Loucy (cell line): ENCODE data around the gene PCBP2.

Experiments
- H2AFZ ChIP-seq: fragments of 200-600 bp; sonication (generic); 2 replicates; pipeline ENCODE4 v1.6.0; 2016; ENCODE audit warnings: antibody characterized with exemption, mild to moderate bottlenecking, low read length, moderate library complexity
- H3F3A ChIP-seq: fragments of 200-600 bp; 2 replicates; pipeline ENCODE4 v1.6.0; 2016; ENCODE audit warnings: antibody characterized with exemption, low read depth, mild to moderate bottlenecking
- H3K27me3 ChIP-seq: fragments of 200-600 bp; sonication (generic); 2 replicates; pipeline ENCODE4 v1.6.1; 2014; ENCODE audit warnings: low read length, mild to moderate bottlenecking; ENCODE audit not compliant: insufficient read depth, poor library complexity, severe bottlenecking
- H3K36me3 ChIP-seq: fragments of 200-600 bp; sonication (generic); 2 replicates; pipeline ENCODE4 v1.6.1; 2016; ENCODE audit warnings: low read length; ENCODE audit not compliant: insufficient read depth
- H3K4me1 ChIP-seq: fragments of 200-600 bp; sonication (generic); 2 replicates; pipeline ENCODE4 v1.5.1; 2014; ENCODE audit warnings: low read length, mild to moderate bottlenecking; ENCODE audit not compliant: insufficient read depth, poor library complexity, severe bottlenecking
- H3K4me2 ChIP-seq: fragments of 200-600 bp; sonication (generic); 2 replicates; pipeline ENCODE4 v1.6.0; 2014; ENCODE audit warnings: antibody characterized with exemption, low read length, low read depth, mild to moderate bottlenecking; ENCODE audit not compliant: poor library complexity, severe bottlenecking
- H3K4me3 ChIP-seq: fragments of 200-600 bp; sonication (generic); 2 replicates; pipeline ENCODE4 v1.5.1; 2014; ENCODE audit warnings: low read length, mild to moderate bottlenecking, mixed read lengths; ENCODE audit not compliant: poor library complexity, severe bottlenecking
- H3K79me2 ChIP-seq: fragments of 200-600 bp; sonication (generic); 2 replicates; pipeline ENCODE4 v1.6.1; 2014; ENCODE audit warnings: low read length; ENCODE audit not compliant: insufficient read depth
- H3K9ac ChIP-seq: fragments of 200-600 bp; sonication (generic); 2 replicates; pipeline ENCODE4 v1.6.0; 2014; ENCODE audit warnings: mild to moderate bottlenecking, low read depth, low read length, moderate library complexity; ENCODE audit not compliant: poor library complexity, severe bottlenecking
- H3K9me2 ChIP-seq: fragments of 200-600 bp; sonication (generic); replicated peaks from 2 replicates; pipeline ENCODE4 v1.6.1; 2016; ENCODE audit warnings: low read depth, low read length, mixed read lengths
- H3K9me3 ChIP-seq: fragments of 200-600 bp; sonication (generic); 2 replicates; pipeline ENCODE4 v1.6.1; 2014; ENCODE audit warnings: mild to moderate bottlenecking, antibody characterized with exemption, low read length, low read depth; ENCODE audit not compliant: insufficient read depth
- H4K20me1 ChIP-seq: fragments of 200-600 bp; sonication (generic); 2 replicates; pipeline ENCODE4 v1.6.0; 2014; ENCODE audit warnings: antibody characterized with exemption, low read length, mild to moderate bottlenecking; ENCODE audit not compliant: insufficient read depth, poor library complexity, severe bottlenecking
- EZH2phosphoT487 ChIP-seq: fragments of 200-600 bp; IDR thresholded peaks from 2 replicates; pipeline ENCODE4 v1.6.1; 2018; ENCODE audit warnings: antibody characterized with exemption, mild to moderate bottlenecking, moderate library complexity, borderline replicate concordance
- TF ChIP-seq, protein P1 (sequence below): fragments of 200-600 bp; sonication (generic); conservative IDR thresholded peaks from 2 replicates; pipeline ENCODE4 v1.5.1; 2014; ENCODE audit warnings: mild to moderate bottlenecking, antibody characterized with exemption, low read length

Gene PCBP2

GRCh38 chr12:53468282-53468681 lies 16.4 kb downstream of the PCBP2 start:
- peaks cover 99% of the 10 kb centered on the region for H3K36me3 ChIP-seq
- peaks cover 3% of the 10 kb centered on the region for H3F3A ChIP-seq
- H3K79me2 ChIP-seq: peaks cover 84% of the 10 kb centered on the region
- H3K9me3 ChIP-seq: no peaks in the 10 kb centered on the region
- no peak overlapping the region for H2AFZ ChIP-seq
- TF ChIP-seq EZH2phosphoT487: no peak
- TF ChIP-seq, protein P1, sequence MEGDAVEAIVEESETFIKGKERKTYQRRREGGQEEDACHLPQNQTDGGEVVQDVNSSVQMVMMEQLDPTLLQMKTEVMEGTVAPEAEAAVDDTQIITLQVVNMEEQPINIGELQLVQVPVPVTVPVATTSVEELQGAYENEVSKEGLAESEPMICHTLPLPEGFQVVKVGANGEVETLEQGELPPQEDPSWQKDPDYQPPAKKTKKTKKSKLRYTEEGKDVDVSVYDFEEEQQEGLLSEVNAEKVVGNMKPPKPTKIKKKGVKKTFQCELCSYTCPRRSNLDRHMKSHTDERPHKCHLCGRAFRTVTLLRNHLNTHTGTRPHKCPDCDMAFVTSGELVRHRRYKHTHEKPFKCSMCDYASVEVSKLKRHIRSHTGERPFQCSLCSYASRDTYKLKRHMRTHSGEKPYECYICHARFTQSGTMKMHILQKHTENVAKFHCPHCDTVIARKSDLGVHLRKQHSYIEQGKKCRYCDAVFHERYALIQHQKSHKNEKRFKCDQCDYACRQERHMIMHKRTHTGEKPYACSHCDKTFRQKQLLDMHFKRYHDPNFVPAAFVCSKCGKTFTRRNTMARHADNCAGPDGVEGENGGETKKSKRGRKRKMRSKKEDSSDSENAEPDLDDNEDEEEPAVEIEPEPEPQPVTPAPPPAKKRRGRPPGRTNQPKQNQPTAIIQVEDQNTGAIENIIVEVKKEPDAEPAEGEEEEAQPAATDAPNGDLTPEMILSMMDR: no peak
- no peak overlapping the region for H3K9ac ChIP-seq
- H3K4me1 ChIP-seq: peaks cover 9% of the 10 kb centered on the region
- no peak overlapping the region for H3K4me2 ChIP-seq
- H3K9me2 ChIP-seq: no peaks in the 10 kb centered on the region
- H3K4me3 ChIP-seq: no peak overlapping the region
- no peaks in the 10 kb centered on the region for H3K27me3 ChIP-seq
- H4K20me1 ChIP-seq: peaks cover 86% of the 10 kb centered on the region

- H3K4me1 ChIP-seq: no peaks in the 10 kb centered on the region
- no peaks in the 10 kb centered on the region; the same call in 1 of the 2 replicates for H3F3A ChIP-seq
- H3K4me3 ChIP-seq: no peak overlapping the region
- H3K79me2 ChIP-seq: peaks cover 83% of the 10 kb centered on the region
- H3K9ac ChIP-seq: no peak overlapping the region
- peaks cover 99% of the 10 kb centered on the region for H3K36me3 ChIP-seq
- TF ChIP-seq, protein P1: no peak
- TF ChIP-seq EZH2phosphoT487: no peak
- no peak overlapping the region for H2AFZ ChIP-seq
- H3K9me3 ChIP-seq: no peaks in the 10 kb centered on the region
- no peaks in the 10 kb centered on the region for H3K9me2 ChIP-seq
- no peaks in the 10 kb centered on the region for H3K27me3 ChIP-seq
- H4K20me1 ChIP-seq: peaks cover 86% of the 10 kb centered on the region
- H3K4me2 ChIP-seq: no peak overlapping the region
These were observed 20.2 kb downstream of the PCBP2 start for GRCh38 chr12:53472056-53472582.

- TF ChIP-seq EZH2phosphoT487: no peak
- TF ChIP-seq, protein P1: no peak
- Histone ChIP-seq H3K4me1 (no peaks in the 10 kb centered on the region), H3K4me2 (no peak overlapping the region), H3K79me2 (peaks cover 75% of the 10 kb centered on the region), H3K27me3 (no peaks in the 10 kb centered on the region), H3K9me3 (no peaks in the 10 kb centered on the region), H3K9me2 (no peaks in the 10 kb centered on the region), H3K9ac (peak overlapping the region; percentile 7), H3K36me3 (peaks cover 96% of the 10 kb centered on the region), H4K20me1 (peaks cover 89% of the 10 kb centered on the region), H3F3A (no peaks in the 10 kb centered on the region), H2AFZ (no peak overlapping the region), H3K4me3 (no peak overlapping the region)
These were observed 22.2 kb downstream of the PCBP2 start for GRCh38 chr12:53474077-53474476.
